HG03159 (cell line): Measurements from ENCODE around the gene ZNF423.

Source experiments
- ATAC-seq: cut with Tn5 transposase; IDR thresholded peaks from one replicate; pipeline ENCODE4 v1.9.1; 2021; ENCODE audit warnings: mild to moderate bottlenecking, moderate library complexity; ENCODE audit not compliant: unreplicated experiment

ZNF423 gene

GRCh38 chr16:49467540-49468372, 388.2 kb downstream of the ZNF423 start:
- ATAC-seq = no peak

- no peak for ATAC-seq
Measured at GRCh38 chr16:49466881-49467280, 389.0 kb downstream of the ZNF423 start.

- ATAC-seq = no peak
Measured at GRCh38 chr16:49466529-49466831, 389.4 kb downstream of the ZNF423 start.

- no peak for ATAC-seq
Measured at GRCh38 chr16:49465661-49466528, 390.0 kb downstream of the ZNF423 start.

- no peak for ATAC-seq
Measured at GRCh38 chr16:49464877-49465504, 390.9 kb downstream of the ZNF423 start.

- no peak for ATAC-seq
Measured at GRCh38 chr16:49464093-49464492, 391.8 kb downstream of the ZNF423 start.

- peak; percentile 88 for ATAC-seq
Measured at GRCh38 chr16:49463529-49463928, 392.4 kb downstream of the ZNF423 start.

GRCh38 chr16:49462989-49463371, 392.9 kb downstream of the ZNF423 start:
- peak; percentile 18 for ATAC-seq

- ATAC-seq = no peak
Measured at GRCh38 chr16:49462362-49462988, 393.4 kb downstream of the ZNF423 start.

- ATAC-seq = no peak
Measured at GRCh38 chr16:49461517-49461951, 394.4 kb downstream of the ZNF423 start.

GRCh38 chr16:49460786-49461470, 395.0 kb downstream of the ZNF423 start:
- no peak for ATAC-seq

GRCh38 chr16:49459953-49460735, 395.8 kb downstream of the ZNF423 start:
- no peak for ATAC-seq

- no peak for ATAC-seq
Measured at GRCh38 chr16:49458656-49459445, 397.1 kb downstream of the ZNF423 start.

GRCh38 chr16:49458243-49458642, 397.7 kb downstream of the ZNF423 start:
- ATAC-seq = no peak

GRCh38 chr16:49457196-49457595, 398.7 kb downstream of the ZNF423 start:
- no peak for ATAC-seq

GRCh38 chr16:49456763-49457162, 399.1 kb downstream of the ZNF423 start:
- no peak for ATAC-seq

GRCh38 chr16:49455991-49456745, 399.7 kb downstream of the ZNF423 start:
- no peak for ATAC-seq
